NCI-H2081 treated with DMSO at 0.1 percent for 48 hours (cell line): Measurements from ENCODE around the gene TRIM43.
"Not testable (repeated sequence)": the region's sequence is repeated elsewhere in the genome, so short reads cannot be mapped to it uniquely, and the experiment has no call there.

ENCODE experiments used
- DNase-seq: peaks from one replicate; lab custom pipeline; 2025; lab: John Stamatoyannopoulos, UW

TRIM43 gene

DNA sequence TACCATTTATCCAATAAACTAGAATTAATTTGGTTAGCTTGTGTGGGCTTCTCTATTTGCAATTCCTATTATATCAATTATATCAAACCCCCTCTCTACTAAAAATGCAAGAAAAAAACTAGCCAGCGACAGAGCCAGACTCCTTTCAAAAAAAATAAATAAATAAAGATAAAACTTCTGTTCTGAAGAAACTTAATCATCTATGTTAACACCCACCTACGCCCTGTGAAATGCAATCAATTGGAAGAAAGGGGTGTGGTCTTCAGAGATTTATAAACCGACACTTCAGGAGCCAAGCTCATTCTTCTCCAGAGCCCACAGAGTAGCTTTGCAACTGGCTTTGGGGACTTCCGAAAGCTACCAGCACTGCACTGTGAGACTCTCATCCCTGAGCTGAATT is at the start of gene TRIM43:
Gene TRIM43 (plus strand): TSS at position 301 of the 400 bp plus-strand sequence. CDS start 2,023 bp downstream, outside the sequence.
- not testable (repeated sequence) for DNase-seq

- DNase-seq = no peak
These were observed 40.7 kb upstream of the TRIM43 start for GRCh38 chr2:95551055-95551568.

DNA sequence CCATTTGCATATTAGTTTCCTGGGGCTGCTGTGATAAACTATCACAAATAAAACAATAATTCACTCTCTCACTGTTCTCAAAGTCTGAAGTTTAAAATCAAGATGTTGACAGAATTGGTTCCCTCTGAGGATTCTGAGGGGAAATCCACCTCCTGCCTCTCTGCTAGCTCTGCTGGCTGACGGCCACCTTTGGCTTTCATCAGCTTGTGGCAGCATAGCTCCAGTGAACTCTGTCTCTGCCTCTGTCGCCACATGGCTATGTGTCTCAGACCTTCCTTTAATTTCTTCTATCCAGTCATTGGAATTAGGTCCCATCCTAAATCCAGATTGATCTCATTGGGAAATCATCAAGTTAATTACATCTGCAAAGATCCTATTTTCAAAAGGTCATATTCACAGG is 38.9 kb upstream of the TRIM43 start:
- DNase-seq = no peak

GRCh38 chr2:95569170-95569569 is 22.6 kb upstream of the TRIM43 start:
- no peak for DNase-seq

DNA sequence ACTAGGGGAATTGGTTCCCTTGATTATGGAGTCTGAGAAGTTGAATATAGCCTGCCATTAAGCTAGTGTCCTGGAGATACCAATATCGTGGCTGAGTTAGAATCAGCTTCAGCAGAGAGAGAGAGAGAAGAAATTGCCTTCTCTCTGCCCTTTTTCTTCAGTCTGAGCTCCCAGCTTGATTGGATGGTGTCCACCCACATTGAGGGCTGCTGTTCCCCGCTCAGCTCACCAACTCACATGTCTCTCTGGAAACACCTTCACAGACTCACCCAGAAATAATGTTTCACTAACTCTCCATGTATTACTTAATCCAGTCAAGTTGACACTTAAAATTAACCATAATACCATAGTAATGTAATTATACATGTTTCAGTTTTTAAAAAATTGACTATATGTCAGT is 17.9 kb upstream of the TRIM43 start:
- DNase-seq = no peak

DNA sequence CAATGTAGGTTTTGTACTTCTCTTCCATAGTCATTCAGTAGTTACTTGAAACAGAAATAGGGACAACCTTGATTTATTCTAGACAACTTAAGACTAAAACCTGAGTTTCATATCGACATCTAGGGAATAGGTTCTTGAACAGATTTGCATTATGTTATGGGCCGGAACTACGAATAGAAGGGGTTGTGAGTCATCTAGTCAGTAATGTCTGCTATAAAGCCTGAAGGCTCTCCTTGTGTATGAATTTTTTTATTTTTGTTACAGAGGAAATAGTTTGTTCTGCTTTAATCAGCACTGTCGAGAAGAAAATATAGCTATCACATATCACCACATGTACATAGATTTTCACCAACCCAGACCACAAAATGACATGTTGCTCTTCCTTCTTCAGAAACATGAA is 17.3 kb upstream of the TRIM43 start:
- DNase-seq = no peak

DNA sequence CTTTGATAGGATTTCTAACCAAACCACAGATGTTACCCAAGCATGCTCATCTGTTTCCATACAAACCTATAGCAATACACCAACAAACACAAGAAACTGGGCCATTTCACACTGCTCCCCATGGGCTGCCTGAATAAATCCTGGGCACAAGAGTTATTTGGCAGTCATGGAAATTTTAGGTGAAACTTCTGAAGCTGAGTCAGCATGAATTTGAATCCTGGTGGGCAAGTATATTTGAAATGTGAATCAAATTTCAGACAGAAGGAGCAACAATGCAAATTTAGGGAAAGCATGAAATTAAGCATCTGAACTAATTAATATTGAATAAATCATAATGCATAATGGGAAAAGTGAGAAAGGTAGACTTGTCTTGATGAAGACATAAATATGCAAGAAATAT is 15.9 kb upstream of the TRIM43 start:
- no peak for DNase-seq

GRCh38 chr2:95578539-95578938 is 13.3 kb upstream of the TRIM43 start:
- DNase-seq = no peak

- DNase-seq = not testable (repeated sequence)
These were observed 8.3 kb upstream of the TRIM43 start for GRCh38 chr2:95583545-95583944.

DNA sequence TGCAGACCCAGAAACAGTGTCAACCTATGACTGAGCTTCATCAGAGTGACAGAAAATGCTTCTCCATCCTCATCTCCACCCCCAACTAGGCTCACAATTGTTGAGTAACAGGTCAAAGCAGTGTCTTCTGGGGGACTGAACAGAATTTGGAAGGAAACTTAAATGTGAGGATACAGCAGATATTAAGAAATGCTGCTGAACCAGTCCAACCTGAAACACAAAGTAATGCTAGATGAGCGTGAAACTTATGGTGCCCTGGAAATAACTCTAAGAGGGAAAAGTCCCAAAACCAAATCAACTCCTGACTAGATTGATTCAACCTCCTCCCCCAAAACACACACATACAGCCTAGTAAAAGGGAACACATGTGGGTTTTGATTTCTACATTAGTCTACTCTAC is 7.5 kb upstream of the TRIM43 start:
- not testable (repeated sequence) for DNase-seq

GRCh38 chr2:95589777-95590536 is 1.8 kb upstream of the TRIM43 start:
- DNase-seq = not testable (repeated sequence)

DNA sequence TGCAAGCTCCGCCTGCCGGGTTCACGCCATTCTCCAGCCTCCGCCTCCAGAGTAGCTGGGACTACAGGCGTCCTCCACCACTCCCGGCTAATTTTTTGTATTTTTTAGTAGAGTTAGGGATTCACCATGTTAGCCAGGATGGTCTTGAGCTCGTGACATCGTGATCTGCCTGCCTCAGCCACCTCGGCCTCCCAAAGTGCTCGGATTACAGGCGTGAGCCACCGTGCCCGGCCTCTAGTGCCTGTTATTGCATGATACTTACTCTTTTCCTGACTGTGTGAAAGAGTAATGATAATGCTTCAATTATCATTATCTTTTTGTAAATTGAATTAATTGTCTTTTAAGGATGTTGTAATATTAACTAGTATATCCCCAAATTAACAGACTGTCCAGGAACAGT is 1.2 kb downstream of the TRIM43 start:
- DNase-seq = not testable (repeated sequence)

GRCh38 chr2:95595012-95595411 is 3.2 kb downstream of the TRIM43 start:
- not testable (repeated sequence) for DNase-seq

GRCh38 chr2:95601301-95601700 is 9.5 kb downstream of the TRIM43 start:
- not testable (repeated sequence) for DNase-seq

GRCh38 chr2:95602146-95602545 is 10.3 kb downstream of the TRIM43 start:
- DNase-seq = not testable (repeated sequence)

DNA sequence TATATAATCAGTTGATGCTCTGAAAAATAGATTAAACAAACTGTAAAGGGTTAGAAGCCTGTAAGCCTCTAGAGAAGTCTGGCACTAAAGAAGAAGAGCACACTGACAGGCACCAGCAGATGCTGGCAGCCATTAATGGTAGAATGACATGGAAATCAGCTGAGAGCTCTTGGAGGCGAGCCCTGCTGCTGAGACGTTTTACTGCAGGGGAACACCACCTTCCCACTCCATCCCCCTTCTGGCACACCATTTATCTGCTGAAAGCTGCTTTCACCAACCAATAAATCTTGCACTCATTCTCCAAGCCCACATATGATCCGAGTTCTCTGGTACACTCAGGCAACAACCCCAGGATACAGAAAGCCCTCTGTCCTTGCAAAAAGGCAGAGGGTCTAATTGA is 16.6 kb downstream of the TRIM43 start:
- not testable (repeated sequence) for DNase-seq

DNA sequence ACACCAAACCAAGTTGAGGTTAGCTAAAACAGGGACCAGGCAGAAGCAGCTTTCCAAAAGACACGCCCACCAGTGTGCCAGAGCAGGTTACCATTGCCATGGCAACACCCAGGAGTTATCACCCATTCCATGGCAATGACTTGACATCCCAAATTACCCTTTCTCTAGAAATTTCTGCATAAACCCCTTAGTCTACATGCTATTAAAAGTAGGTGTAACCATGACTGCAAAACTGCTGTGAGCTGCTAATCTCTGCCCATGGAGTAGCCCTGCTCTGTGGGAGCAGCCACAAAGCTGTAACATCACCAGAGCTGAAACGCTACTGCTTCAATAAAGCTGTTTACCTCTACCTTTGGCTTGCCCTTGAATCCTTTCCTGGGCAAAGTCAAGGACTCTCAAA is 18.0 kb downstream of the TRIM43 start:
- DNase-seq = not testable (repeated sequence)

DNA sequence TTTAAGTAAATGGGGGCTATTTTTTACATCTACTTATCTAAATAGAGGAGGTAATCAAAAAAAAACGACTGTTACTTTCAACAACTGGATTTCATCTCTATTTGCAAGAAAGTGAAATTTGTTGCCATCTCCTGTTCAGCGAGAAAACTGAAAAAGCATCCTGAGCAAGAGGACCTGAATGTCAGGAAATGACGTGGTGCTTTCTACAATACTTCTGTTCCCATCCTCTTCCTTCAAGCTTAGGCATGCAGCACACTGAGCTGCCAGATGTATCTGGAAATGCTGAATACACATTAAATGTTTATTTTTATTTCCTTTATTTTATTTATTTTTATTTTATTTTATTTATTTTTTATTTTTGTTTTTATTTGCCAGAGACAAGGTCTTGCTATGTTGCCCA is 21.2 kb downstream of the TRIM43 start:
- DNase-seq = not testable (repeated sequence)

DNA sequence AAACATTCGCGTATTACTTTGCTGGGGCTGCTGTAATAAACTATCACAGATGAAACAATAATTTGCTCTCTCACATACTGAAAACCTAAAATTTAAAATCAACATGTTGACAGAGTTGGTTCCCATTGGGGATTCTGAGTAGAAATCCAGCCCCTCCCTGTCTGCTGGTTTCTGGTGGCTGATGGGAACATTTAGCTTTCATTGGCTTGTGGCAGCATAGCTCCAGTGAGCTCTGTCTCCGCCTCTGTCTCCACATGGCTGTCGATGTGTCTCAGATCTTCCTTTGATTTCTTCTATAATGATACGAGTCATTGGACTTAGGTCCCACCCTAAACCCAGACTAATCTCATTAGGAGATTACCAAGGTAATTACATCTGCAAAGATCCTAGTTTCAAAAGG is 30.9 kb downstream of the TRIM43 start:
- not testable (repeated sequence) for DNase-seq

GRCh38 chr2:95630987-95631386 is 39.2 kb downstream of the TRIM43 start:
- not testable (repeated sequence) for DNase-seq

DNA sequence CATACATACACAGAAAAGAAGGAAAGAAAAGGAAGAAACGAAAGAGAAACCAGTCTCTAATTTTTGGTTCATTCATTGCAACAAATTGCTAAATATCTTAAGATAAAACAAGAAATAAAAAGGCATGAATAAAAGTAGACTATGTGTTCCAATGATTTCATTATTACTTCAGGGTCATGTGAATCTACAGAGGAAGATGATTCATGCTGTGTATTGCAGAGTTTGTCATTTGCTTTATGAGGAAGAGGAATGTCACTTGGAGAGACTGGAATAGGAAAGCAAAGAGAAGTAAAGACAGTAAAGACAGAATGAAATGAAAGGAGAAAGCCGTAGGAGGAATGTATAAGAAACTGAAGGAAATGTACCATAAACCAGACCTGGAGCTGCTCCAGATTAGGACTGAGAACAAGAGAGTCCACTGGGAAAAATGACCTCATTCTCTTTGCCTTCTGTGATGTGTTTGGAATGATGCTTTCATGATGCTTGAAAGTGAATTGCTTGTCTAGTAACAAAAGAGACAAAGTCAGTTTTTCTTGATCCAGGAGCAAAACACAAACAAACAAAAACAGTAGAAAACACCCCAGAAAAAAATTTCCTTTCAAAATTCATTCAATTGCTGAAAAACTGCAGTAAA is 41.9 kb downstream of the TRIM43 start:
- not testable (repeated sequence) for DNase-seq

GRCh38 chr2:95640515-95641288 is 48.9 kb downstream of the TRIM43 start:
- DNase-seq = not testable (repeated sequence)

- not testable (repeated sequence) for DNase-seq
These were observed 49.4 kb downstream of the TRIM43 start for GRCh38 chr2:95641289-95641575.
